ENCODE results near the gene CAPRIN1. TPM values are rescaled to one million over a fixed set of nuclear protein-coding genes. Genes with fewer than 3 reads are reported as not detected.

CAPRIN1 gene
- total RNA-seq, 1 donor from 2014 or later = 97.9 TPM

DNA sequence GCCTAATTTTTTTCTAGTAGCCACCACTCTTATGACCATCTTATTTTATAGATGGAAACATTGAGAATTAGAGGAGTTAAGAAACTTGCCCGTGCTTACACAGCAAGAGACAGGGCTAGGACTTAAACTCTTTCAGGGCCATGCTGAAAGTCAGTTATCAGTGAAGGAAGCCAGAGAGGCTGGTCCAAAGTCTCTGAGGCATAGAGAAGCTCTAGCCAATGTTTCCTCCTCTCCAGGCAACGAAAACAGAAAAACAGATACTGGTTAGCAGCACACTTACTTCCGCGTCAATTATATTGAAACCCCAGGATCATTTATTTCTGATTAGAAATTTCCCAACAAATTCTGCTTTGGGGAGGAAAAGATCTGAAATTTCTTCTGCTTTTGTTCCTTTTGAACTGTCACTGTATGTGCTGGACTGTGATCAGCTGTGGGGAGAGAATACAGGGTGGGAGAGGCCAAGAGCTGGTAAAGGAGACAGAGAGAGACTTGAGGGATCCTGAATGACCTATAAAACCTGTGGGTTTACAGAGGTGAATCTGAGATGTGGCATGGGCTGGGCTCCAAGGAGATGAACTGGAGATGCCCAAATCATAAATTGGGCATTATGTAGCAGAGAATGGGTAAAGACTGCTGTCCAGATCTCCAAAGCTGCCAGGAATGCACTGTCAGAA lies 37.5 kb upstream of the CAPRIN1 start:
- FAIRE-seq (no peak), DNase-seq (ENCODE audit: low read depth) (no peak)
- no peaks in the 10 kb centered on the region for H3K27me3 ChIP-seq (ENCODE audit: control insufficient read depth, insufficient read depth, low read length)
- no peaks in the 10 kb centered on the region for H3K36me3 ChIP-seq (ENCODE audit: control insufficient read depth, insufficient read depth, low read length)
- TF ChIP-seq, protein P1, sequence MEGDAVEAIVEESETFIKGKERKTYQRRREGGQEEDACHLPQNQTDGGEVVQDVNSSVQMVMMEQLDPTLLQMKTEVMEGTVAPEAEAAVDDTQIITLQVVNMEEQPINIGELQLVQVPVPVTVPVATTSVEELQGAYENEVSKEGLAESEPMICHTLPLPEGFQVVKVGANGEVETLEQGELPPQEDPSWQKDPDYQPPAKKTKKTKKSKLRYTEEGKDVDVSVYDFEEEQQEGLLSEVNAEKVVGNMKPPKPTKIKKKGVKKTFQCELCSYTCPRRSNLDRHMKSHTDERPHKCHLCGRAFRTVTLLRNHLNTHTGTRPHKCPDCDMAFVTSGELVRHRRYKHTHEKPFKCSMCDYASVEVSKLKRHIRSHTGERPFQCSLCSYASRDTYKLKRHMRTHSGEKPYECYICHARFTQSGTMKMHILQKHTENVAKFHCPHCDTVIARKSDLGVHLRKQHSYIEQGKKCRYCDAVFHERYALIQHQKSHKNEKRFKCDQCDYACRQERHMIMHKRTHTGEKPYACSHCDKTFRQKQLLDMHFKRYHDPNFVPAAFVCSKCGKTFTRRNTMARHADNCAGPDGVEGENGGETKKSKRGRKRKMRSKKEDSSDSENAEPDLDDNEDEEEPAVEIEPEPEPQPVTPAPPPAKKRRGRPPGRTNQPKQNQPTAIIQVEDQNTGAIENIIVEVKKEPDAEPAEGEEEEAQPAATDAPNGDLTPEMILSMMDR (IDR thresholded peaks at IDR 0.05; ENCODE audit: insufficient read depth, low read length, severe bottlenecking) = no peak
- no peak overlapping the region for H3K4me3 ChIP-seq (ENCODE audit: low read depth, low read length)

DNA sequence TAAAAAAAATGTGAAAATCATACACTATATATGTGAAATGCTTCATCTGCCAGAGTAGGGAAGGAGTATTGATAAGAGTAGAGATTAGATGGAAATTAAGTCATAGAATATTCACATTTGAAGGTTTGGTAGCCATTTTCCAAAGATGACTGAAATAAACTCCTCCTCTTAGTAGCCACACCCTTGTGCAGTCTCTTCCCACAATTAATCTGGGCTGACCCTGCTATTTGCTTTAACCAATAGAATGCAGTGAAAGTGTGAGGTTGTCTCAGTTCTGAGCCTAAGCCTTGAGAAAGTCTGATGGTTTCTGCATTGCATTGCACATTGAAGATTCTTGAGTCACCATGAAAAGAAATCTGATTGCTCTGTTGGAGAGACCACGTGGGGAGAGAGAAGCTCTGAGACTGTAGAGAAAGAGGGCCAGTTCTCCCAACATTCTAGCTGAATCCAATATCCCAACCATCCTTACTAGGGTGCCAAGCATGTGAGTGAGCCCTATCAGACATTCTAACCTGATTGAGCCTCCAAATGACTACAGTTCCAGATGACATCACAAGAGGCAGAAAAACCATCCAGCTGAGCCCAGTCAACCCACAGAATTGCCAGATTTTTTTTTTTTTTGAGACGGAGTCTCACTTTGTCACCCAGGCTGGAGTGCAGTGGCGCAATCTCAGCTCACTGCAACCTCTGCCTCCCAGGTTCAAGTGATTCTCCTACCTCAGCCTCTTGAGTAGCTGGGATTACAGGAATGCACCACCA lies 29.4 kb upstream of the CAPRIN1 start:
- Histone ChIP-seq H3K27me3 (ENCODE audit: control insufficient read depth, insufficient read depth, low read length) (no peaks in the 10 kb centered on the region), H3K4me3 (ENCODE audit: low read depth, low read length) (no peak overlapping the region), H3K36me3 (ENCODE audit: control insufficient read depth, insufficient read depth, low read length) (no peaks in the 10 kb centered on the region)
- TF ChIP-seq, protein P1 (IDR thresholded peaks at IDR 0.05; ENCODE audit: insufficient read depth, low read length, severe bottlenecking) = no peak
- FAIRE-seq (no peak), DNase-seq (ENCODE audit: low read depth) (no peak)

DNA sequence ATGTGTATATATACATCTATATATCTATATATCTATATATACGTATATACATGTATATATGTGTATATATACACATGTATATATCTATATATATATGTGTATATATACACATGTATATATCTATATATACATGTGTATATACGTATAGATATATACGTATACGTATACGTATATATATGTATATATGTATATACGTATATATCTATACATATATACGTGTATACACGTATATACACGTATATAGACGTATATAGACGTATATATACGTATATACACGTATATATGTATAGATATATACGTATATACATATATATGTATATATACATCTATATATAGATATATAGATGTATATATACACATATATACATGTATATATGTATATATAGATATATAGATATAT lies 25.1 kb upstream of the CAPRIN1 start:
- H3K27me3 ChIP-seq (ENCODE audit: control insufficient read depth, insufficient read depth, low read length) = no peaks in the 10 kb centered on the region
- no peaks in the 10 kb centered on the region for H3K36me3 ChIP-seq (ENCODE audit: control insufficient read depth, insufficient read depth, low read length)
- TF ChIP-seq, protein P1 (IDR thresholded peaks at IDR 0.05; ENCODE audit: insufficient read depth, low read length, severe bottlenecking) = no peak
- DNase-seq (ENCODE audit: low read depth) (no peak), FAIRE-seq (no peak)
- H3K4me3 ChIP-seq (ENCODE audit: low read depth, low read length) = no peak overlapping the region

DNA sequence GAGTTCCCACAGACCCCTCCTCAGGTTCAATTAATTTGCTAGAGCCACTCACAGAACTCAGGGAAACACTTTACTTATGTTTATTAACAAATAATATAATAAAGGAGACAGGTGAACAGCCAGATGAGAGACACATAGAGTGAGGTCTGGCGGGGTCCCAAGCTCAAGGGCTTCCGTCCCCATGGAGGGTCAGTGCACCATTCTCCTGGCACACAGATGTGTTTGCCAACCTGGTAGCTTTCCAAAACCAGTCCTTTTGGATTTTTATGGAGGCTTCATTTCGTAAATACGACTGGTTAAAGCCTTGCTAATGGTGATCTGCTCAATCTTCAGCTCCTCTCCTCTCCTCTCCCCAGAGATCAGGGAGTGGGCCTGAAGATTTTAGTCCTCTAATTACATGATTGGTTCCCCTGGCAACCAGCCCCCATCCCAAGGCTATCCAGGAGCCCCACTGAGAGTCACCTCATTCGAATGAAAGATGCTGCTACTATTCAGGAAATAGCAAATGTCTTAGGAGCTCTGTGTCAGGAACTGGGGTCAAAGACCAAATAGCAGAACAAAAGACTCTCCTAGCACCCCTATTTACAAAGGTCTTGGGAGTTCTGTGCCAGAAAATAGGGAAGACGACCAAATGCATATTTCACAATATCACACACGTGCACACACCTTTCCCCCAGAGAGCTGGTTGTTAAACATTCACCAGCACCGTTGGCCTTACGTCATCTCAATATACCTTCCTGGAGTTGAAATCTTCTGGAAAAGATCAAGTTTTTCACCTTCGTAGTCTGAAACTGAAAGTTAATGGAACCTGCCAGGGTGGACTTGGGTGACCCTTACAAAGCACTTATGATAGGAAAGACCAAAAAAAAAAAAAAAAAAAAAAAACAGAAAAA lies 23.8 kb upstream of the CAPRIN1 start:
- FAIRE-seq = peak; percentile 84
- no peaks in the 10 kb centered on the region for H3K27me3 ChIP-seq (ENCODE audit: control insufficient read depth, insufficient read depth, low read length)
- no peak overlapping the region for H3K4me3 ChIP-seq (ENCODE audit: low read depth, low read length)
- no peaks in the 10 kb centered on the region for H3K36me3 ChIP-seq (ENCODE audit: control insufficient read depth, insufficient read depth, low read length)
- DNase-seq (ENCODE audit: low read depth) = no peak
- TF ChIP-seq, protein P1 (IDR thresholded peaks at IDR 0.05; ENCODE audit: insufficient read depth, low read length, severe bottlenecking) = no peak

DNA sequence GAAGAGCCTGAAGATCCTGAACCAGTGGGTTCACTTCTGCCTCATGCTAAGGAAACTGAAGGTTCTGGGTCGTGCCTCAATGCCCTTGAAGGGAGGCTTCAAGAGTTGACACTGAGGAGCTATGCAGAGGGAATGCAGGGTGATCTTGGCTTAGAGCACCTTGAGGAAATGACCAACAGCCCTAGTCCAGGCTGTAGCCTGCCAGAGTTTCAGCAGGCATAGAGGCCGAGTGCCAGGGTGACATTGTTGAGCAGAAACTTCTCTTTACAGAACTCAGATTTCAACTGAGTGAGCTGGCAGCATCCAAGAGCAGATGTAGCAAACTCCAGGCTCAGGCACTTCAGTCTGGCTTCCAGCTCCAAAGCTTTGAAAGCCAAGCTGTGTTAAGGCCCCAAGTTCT lies 23.1 kb upstream of the CAPRIN1 start:
- H3K36me3 ChIP-seq (ENCODE audit: control insufficient read depth, insufficient read depth, low read length) = no peaks in the 10 kb centered on the region
- TF ChIP-seq, protein P1 (IDR thresholded peaks at IDR 0.05; ENCODE audit: insufficient read depth, low read length, severe bottlenecking) = no peak
- H3K27me3 ChIP-seq (ENCODE audit: control insufficient read depth, insufficient read depth, low read length) = no peaks in the 10 kb centered on the region
- DNase-seq (ENCODE audit: low read depth) (no peak), FAIRE-seq (no peak)
- no peak overlapping the region for H3K4me3 ChIP-seq (ENCODE audit: low read depth, low read length)
